ENCODE data around the gene MRGPRF. TPM values are rescaled to one million over a fixed set of nuclear protein-coding genes. Genes with fewer than 3 reads are reported as not detected.

The MRGPRF gene
- total and polyA plus RNA-seq, 2 of the 8 experiments (the other 6 are each of a cell fraction or from before 2014, with no cell fraction given) = 7.5 to 11.0 TPM

- TF ChIP-seq ASH2L (IDR thresholded peaks at IDR 0.05; ENCODE audit: low read length) (no peak), SIN3A (conservative IDR thresholded peaks at IDR 0.05 in 1 of 2, IDR thresholded peaks at IDR 0.05 in 1 of 2; ENCODE audit: low read depth in 1 of 2, low read length in 2 of 2) (no peak)
Measured at GRCh38 chr11:69032833-69033232, 19.8 kb upstream of the MRGPRF start (continued).

Measured in H1 (cell line).